ENCODE measurements around the gene SETBP1.

The SETBP1 gene

DNA sequence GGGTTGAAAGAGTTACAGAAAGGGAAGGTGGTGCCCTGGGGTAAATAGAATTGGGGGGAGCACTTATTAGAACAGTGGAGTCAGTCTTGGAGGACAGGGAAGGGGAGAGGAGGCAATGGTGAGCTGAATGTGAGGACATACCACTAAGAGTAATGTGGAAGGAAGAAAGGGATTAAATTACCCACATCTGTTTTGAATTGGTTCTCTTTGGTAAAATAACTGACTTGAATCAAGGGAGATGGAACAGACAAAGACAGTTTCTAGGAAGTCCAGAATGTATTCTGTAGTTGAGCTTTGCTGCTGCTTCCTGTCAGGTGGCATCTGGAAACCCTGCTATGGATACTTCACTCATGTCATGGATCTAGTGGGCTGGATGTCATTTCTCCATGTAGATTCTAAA lies 6.7 kb downstream of the SETBP1 start:
- no peak overlapping the region for H2BK5ac ChIP-seq (ENCODE audit: low read depth, low read length, poor library complexity)
- H4K91ac ChIP-seq (ENCODE audit: low read depth, low read length): no peak overlapping the region
- no peak overlapping the region for H4K12ac ChIP-seq (ENCODE audit: low read depth, low read length)
- no peak overlapping the region for H3K18ac ChIP-seq (ENCODE audit: low read length)
- H3K9ac ChIP-seq (ENCODE audit: low read length): no peak overlapping the region
- no peak overlapping the region for H2BK12ac ChIP-seq (ENCODE audit: low read length)
- peak overlapping the region; percentile 59 for H3K4ac ChIP-seq (ENCODE audit: low read depth, low read length)
- no peak overlapping the region for H3K23ac ChIP-seq (ENCODE audit: low read length)
- no peaks in the 10 kb centered on the region for H3K9me3 ChIP-seq (ENCODE audit: insufficient read depth, low read depth, low read length)
- H2AK5ac ChIP-seq (ENCODE audit: low read length): no peak overlapping the region
- H2BK120ac ChIP-seq (ENCODE audit: insufficient read depth, low read length, poor library complexity): no peak overlapping the region
- H3K4me1 ChIP-seq (ENCODE audit: control insufficient read depth in 1 of 2, insufficient read depth in 2 of 2, low read length in 2 of 2): peaks cover 5 to 13% of the 10 kb centered on the region in 2 experiments
- no peak overlapping the region for H4K8ac ChIP-seq (ENCODE audit: low read depth, low read length)
- no peak overlapping the region for H3K4me3 ChIP-seq (ENCODE audit: low read depth, low read length)
- H3K79me1 ChIP-seq (ENCODE audit: low read length): no peaks in the 10 kb centered on the region
- H3K4me2 ChIP-seq (ENCODE audit: low read length): no peak overlapping the region
- H3K27ac ChIP-seq (ENCODE audit: low read depth, low read length): no peak overlapping the region
- no peaks in the 10 kb centered on the region for H3K27me3 ChIP-seq (ENCODE audit: insufficient read depth, low read length)
- H3K14ac ChIP-seq (ENCODE audit: low read length): no peak overlapping the region
- H2AFZ ChIP-seq (ENCODE audit: insufficient read depth, low read length, poor library complexity): no peak overlapping the region
- no peaks in the 10 kb centered on the region for H3K36me3 ChIP-seq (ENCODE audit: control insufficient read depth in 1 of 2, insufficient read depth in 2 of 2, low read length in 2 of 2)
- peaks cover 6% of the 10 kb centered on the region for H3K79me2 ChIP-seq (ENCODE audit: control insufficient read depth, insufficient read depth, low read length, poor library complexity)
- DNase-seq: no peak

DNA sequence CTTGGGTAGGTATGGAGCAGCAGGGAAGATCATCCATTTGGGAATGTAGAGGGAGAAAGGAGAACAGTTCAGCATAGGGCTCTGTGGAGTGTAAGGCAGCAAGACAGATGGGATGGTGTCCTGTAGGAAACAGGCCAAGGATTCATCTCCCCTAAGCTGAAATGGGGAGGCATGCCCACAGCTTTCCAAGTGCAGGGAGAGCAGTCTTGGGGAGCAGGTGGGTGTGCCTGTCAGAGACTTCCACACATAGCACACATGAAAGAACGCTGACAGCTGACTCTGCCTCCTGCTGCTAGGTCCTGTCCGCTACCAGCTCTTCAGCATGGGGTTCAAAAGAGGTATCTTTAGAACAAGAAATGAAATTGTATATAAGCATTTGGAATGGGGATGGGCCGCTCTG lies 9.0 kb downstream of the SETBP1 start:
- no peak overlapping the region for H3K23ac ChIP-seq (ENCODE audit: low read length)
- peaks cover 0 to 6% of the 10 kb centered on the region in 2 experiments for H3K4me1 ChIP-seq (ENCODE audit: control insufficient read depth in 1 of 2, insufficient read depth in 2 of 2, low read length in 2 of 2)
- no peak overlapping the region for H4K12ac ChIP-seq (ENCODE audit: low read depth, low read length)
- H2BK5ac ChIP-seq (ENCODE audit: low read depth, low read length, poor library complexity): no peak overlapping the region
- H3K4me3 ChIP-seq (ENCODE audit: low read depth, low read length): no peak overlapping the region
- peaks cover 6% of the 10 kb centered on the region for H3K79me2 ChIP-seq (ENCODE audit: control insufficient read depth, insufficient read depth, low read length, poor library complexity)
- H3K14ac ChIP-seq (ENCODE audit: low read length): no peak overlapping the region
- no CpG with 5 or more reads among the region's 3 CpGs for WGBS (ENCODE audit: extremely low coverage, insufficient coverage, insufficient read length)
- H3K27me3 ChIP-seq (ENCODE audit: insufficient read depth, low read length): no peaks in the 10 kb centered on the region
- H3K18ac ChIP-seq (ENCODE audit: low read length): no peak overlapping the region
- H3K36me3 ChIP-seq (ENCODE audit: control insufficient read depth in 1 of 2, insufficient read depth in 2 of 2, low read length in 2 of 2): no peaks in the 10 kb centered on the region
- peak overlapping the region; percentile 1 for H2AK5ac ChIP-seq (ENCODE audit: low read length)
- H3K9me3 ChIP-seq (ENCODE audit: insufficient read depth, low read depth, low read length): no peaks in the 10 kb centered on the region
- no peak overlapping the region for H2BK120ac ChIP-seq (ENCODE audit: insufficient read depth, low read length, poor library complexity)
- no peak overlapping the region for H4K8ac ChIP-seq (ENCODE audit: low read depth, low read length)
- no peak overlapping the region for H4K91ac ChIP-seq (ENCODE audit: low read depth, low read length)
- H3K4ac ChIP-seq (ENCODE audit: low read depth, low read length): no peak overlapping the region
- H2BK12ac ChIP-seq (ENCODE audit: low read length): no peak overlapping the region
- no peak overlapping the region for H3K9ac ChIP-seq (ENCODE audit: low read length)
- DNase-seq: no peak
- no peak overlapping the region for H3K4me2 ChIP-seq (ENCODE audit: low read length)
- no peak overlapping the region for H2AFZ ChIP-seq (ENCODE audit: insufficient read depth, low read length, poor library complexity)
- no peaks in the 10 kb centered on the region for H3K79me1 ChIP-seq (ENCODE audit: low read length)
- H3K27ac ChIP-seq (ENCODE audit: low read depth, low read length): no peak overlapping the region

GRCh38 chr18:44691148-44691925 lies 10.6 kb downstream of the SETBP1 start:
- H3K9ac ChIP-seq (ENCODE audit: low read length): no peak overlapping the region
- WGBS (ENCODE audit: extremely low coverage, insufficient coverage, insufficient read length): no CpG with 5 or more reads among the region's 4 CpGs

GRCh38 chr18:44693030-44693784 lies 12.5 kb downstream of the SETBP1 start:
- Histone ChIP-seq H3K27ac (ENCODE audit: low read depth, low read length) (no peak overlapping the region), H3K18ac (ENCODE audit: low read length) (no peak overlapping the region), H3K14ac (ENCODE audit: low read length) (no peak overlapping the region), H2AK5ac (ENCODE audit: low read length) (no peak overlapping the region), H3K79me2 (ENCODE audit: control insufficient read depth, insufficient read depth, low read length, poor library complexity) (peaks cover 2% of the 10 kb centered on the region), H2BK12ac (ENCODE audit: low read length) (no peak overlapping the region), H2AFZ (ENCODE audit: insufficient read depth, low read length, poor library complexity) (no peak overlapping the region), H3K4me3 (ENCODE audit: low read depth, low read length) (no peak overlapping the region), H4K8ac (ENCODE audit: low read depth, low read length) (no peak overlapping the region), H2BK5ac (ENCODE audit: low read depth, low read length, poor library complexity) (no peak overlapping the region), H3K4ac (ENCODE audit: low read depth, low read length) (no peak overlapping the region), H3K36me3 (ENCODE audit: control insufficient read depth in 1 of 2, insufficient read depth in 2 of 2, low read length in 2 of 2) (no peaks in the 10 kb centered on the region), H3K9me3 (ENCODE audit: insufficient read depth, low read depth, low read length) (no peaks in the 10 kb centered on the region), H3K4me2 (ENCODE audit: low read length) (no peak overlapping the region), H4K12ac (ENCODE audit: low read depth, low read length) (no peak overlapping the region), H2BK120ac (ENCODE audit: insufficient read depth, low read length, poor library complexity) (no peak overlapping the region), H3K27me3 (ENCODE audit: insufficient read depth, low read length) (no peaks in the 10 kb centered on the region), H3K4me1 (ENCODE audit: control insufficient read depth in 1 of 2, insufficient read depth in 2 of 2, low read length in 2 of 2) (peaks cover 7 to 15% of the 10 kb centered on the region in 2 experiments), H3K9ac (ENCODE audit: low read length) (no peak overlapping the region), H3K79me1 (ENCODE audit: low read length) (peaks cover 2% of the 10 kb centered on the region), H3K23ac (ENCODE audit: low read length) (no peak overlapping the region), H4K91ac (ENCODE audit: low read depth, low read length) (no peak overlapping the region)
- WGBS (ENCODE audit: extremely low coverage, insufficient coverage, insufficient read length): no CpG with 5 or more reads among the region's 4 CpGs
- DNase-seq: no peak

More at GRCh38 chr18:44691148-44691925, 10.6 kb downstream of the SETBP1 start:
- H3K23ac ChIP-seq (ENCODE audit: low read length): no peak overlapping the region
- H3K79me2 ChIP-seq (ENCODE audit: control insufficient read depth, insufficient read depth, low read length, poor library complexity): peaks cover 6% of the 10 kb centered on the region
- H3K4me3 ChIP-seq (ENCODE audit: low read depth, low read length): no peak overlapping the region
- no peak overlapping the region for H2BK5ac ChIP-seq (ENCODE audit: low read depth, low read length, poor library complexity)
- no peak overlapping the region for H3K27ac ChIP-seq (ENCODE audit: low read depth, low read length)
- H3K18ac ChIP-seq (ENCODE audit: low read length): no peak overlapping the region
- H4K91ac ChIP-seq (ENCODE audit: low read depth, low read length): no peak overlapping the region
- no peaks in the 10 kb centered on the region for H3K27me3 ChIP-seq (ENCODE audit: insufficient read depth, low read length)
- H3K4me2 ChIP-seq (ENCODE audit: low read length): no peak overlapping the region
- H2AFZ ChIP-seq (ENCODE audit: insufficient read depth, low read length, poor library complexity): no peak overlapping the region
- no peak overlapping the region for H2AK5ac ChIP-seq (ENCODE audit: low read length)
- peaks cover 5 to 8% of the 10 kb centered on the region in 2 experiments for H3K4me1 ChIP-seq (ENCODE audit: control insufficient read depth in 1 of 2, insufficient read depth in 2 of 2, low read length in 2 of 2)
- H3K36me3 ChIP-seq (ENCODE audit: control insufficient read depth in 1 of 2, insufficient read depth in 2 of 2, low read length in 2 of 2): no peaks in the 10 kb centered on the region
- H2BK12ac ChIP-seq (ENCODE audit: low read length): no peak overlapping the region
- H3K79me1 ChIP-seq (ENCODE audit: low read length): no peaks in the 10 kb centered on the region
- no peak overlapping the region for H2BK120ac ChIP-seq (ENCODE audit: insufficient read depth, low read length, poor library complexity)
- H3K4ac ChIP-seq (ENCODE audit: low read depth, low read length): no peak overlapping the region
- no peak overlapping the region for H4K8ac ChIP-seq (ENCODE audit: low read depth, low read length)
- H4K12ac ChIP-seq (ENCODE audit: low read depth, low read length): no peak overlapping the region
- no peak overlapping the region for H3K14ac ChIP-seq (ENCODE audit: low read length)
- no peak for DNase-seq
- no peaks in the 10 kb centered on the region for H3K9me3 ChIP-seq (ENCODE audit: insufficient read depth, low read depth, low read length)
